ENCODE results near the gene AMTN. TPM values are rescaled to one million over a fixed set of nuclear protein-coding genes. Genes with fewer than 3 reads are reported as not detected.

The AMTN gene
- total RNA-seq, 4 donors from 2014 or later, result not detected

- H3K4me1 ChIP-seq, result no peaks in the 10 kb centered on the region
- no peak for DNase-seq (ENCODE audit: extremely low spot score)
- H3K9me3 ChIP-seq, result no peaks in the 10 kb centered on the region
- intact Hi-C loops (cut with DNase I), result no loop called here
- WGBS, result 79% methylated on average over 4 of the region's 4 CpGs
- H3K36me3 ChIP-seq, result no peaks in the 10 kb centered on the region
- H3K4me3 ChIP-seq, result no peak overlapping the region
- H3K27me3 ChIP-seq, result no peaks in the 10 kb centered on the region
- no peak overlapping the region for H3K27ac ChIP-seq (replicated peaks in 1 of 4)
- no peak for TF ChIP-seq POLR2A (IDR thresholded peaks at IDR 0.05; ENCODE audit: low read depth)
- no peak for TF ChIP-seq CTCF (IDR thresholded peaks at IDR 0.05)
- TF ChIP-seq EP300 (IDR thresholded peaks at IDR 0.05), result no peak
- TF ChIP-seq POLR2AphosphoS5 (IDR thresholded peaks at IDR 0.05), result no peak
Measured at GRCh38 chr4:70515367-70516250, 2.8 kb upstream of the AMTN start.

- no peaks in the 10 kb centered on the region for H3K36me3 ChIP-seq
- no peaks in the 10 kb centered on the region for H3K4me1 ChIP-seq
- H3K27me3 ChIP-seq, result no peaks in the 10 kb centered on the region
- TF ChIP-seq EP300 (IDR thresholded peaks at IDR 0.05) (no peak), POLR2A (IDR thresholded peaks at IDR 0.05; ENCODE audit: low read depth) (no peak)
- DNase-seq (ENCODE audit: extremely low spot score), result no peak
- WGBS, result 53% methylated on average over 3 of the region's 3 CpGs
- intact Hi-C loops (cut with DNase I), result no loop called here
- no peak overlapping the region for H3K27ac ChIP-seq (replicated peaks in 1 of 4)
- H3K9me3 ChIP-seq, result no peaks in the 10 kb centered on the region
- H3K4me3 ChIP-seq, result no peak overlapping the region
Measured at GRCh38 chr4:70518716-70519115, 347 bp downstream of the AMTN start.

- H3K27ac ChIP-seq (replicated peaks in 1 of 4), result no peak overlapping the region
- intact Hi-C loops (cut with DNase I), result no loop called here
- no peaks in the 10 kb centered on the region for H3K9me3 ChIP-seq
- WGBS, result 78% methylated on average over 7 of the region's 7 CpGs
- H3K4me1 ChIP-seq, result no peaks in the 10 kb centered on the region
- DNase-seq (ENCODE audit: extremely low spot score), result no peak
- H3K27me3 ChIP-seq, result no peaks in the 10 kb centered on the region
- no peaks in the 10 kb centered on the region for H3K36me3 ChIP-seq
- no peak for TF ChIP-seq POLR2A (IDR thresholded peaks at IDR 0.05; ENCODE audit: low read depth)
- TF ChIP-seq EP300 (IDR thresholded peaks at IDR 0.05), result no peak
- TF ChIP-seq CTCF (IDR thresholded peaks at IDR 0.05), result no peak
- no peak for TF ChIP-seq POLR2AphosphoS5 (IDR thresholded peaks at IDR 0.05)
- H3K4me3 ChIP-seq, result no peak overlapping the region
Measured at GRCh38 chr4:70522626-70523025, 4.3 kb downstream of the AMTN start.

- no peaks in the 10 kb centered on the region for H3K9me3 ChIP-seq
- no peaks in the 10 kb centered on the region for H3K27me3 ChIP-seq
- TF ChIP-seq CTCF (IDR thresholded peaks at IDR 0.05) (no peak), POLR2A (IDR thresholded peaks at IDR 0.05; ENCODE audit: low read depth) (no peak), POLR2AphosphoS5 (IDR thresholded peaks at IDR 0.05) (no peak), EP300 (IDR thresholded peaks at IDR 0.05) (no peak)
- 67% methylated on average over 5 of the region's 5 CpGs for WGBS
- intact Hi-C loops (cut with DNase I), result no loop called here
- no peaks in the 10 kb centered on the region for H3K36me3 ChIP-seq
- H3K27ac ChIP-seq (replicated peaks in 1 of 4), result no peak overlapping the region
- H3K4me3 ChIP-seq, result no peak overlapping the region
- no peaks in the 10 kb centered on the region for H3K4me1 ChIP-seq
- no peak for DNase-seq (ENCODE audit: extremely low spot score)
Measured at GRCh38 chr4:70530997-70531396, 12.6 kb downstream of the AMTN start.

DNA sequence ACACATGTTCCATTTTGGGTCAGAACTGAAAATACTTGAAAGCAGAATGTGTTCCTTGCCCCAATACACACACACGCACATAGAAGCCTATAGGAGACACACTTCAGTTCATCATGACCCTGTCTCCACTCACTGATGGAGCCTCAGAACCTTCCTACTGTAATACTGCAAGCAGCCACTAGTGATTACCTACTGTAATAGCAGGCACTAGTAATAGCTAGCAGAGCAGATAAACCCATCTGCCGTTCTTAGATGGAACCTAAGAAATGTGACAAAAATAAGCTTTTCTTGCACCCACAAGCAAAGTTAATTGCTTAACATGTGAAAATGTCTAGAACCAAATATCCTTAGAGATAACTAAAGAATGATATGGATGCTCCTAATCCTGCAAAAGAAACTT lies 13.6 kb downstream of the AMTN start:
- H3K27me3 ChIP-seq, result no peaks in the 10 kb centered on the region
- WGBS, result 82% methylated on average over 2 of the region's 2 CpGs

More for the DNA sequence above, 13.6 kb downstream of the AMTN start:
- TF ChIP-seq EP300 (IDR thresholded peaks at IDR 0.05) (no peak), CTCF (IDR thresholded peaks at IDR 0.05) (no peak), POLR2AphosphoS5 (IDR thresholded peaks at IDR 0.05) (no peak), POLR2A (IDR thresholded peaks at IDR 0.05; ENCODE audit: low read depth) (no peak)
- no peaks in the 10 kb centered on the region for H3K4me1 ChIP-seq
- DNase-seq (ENCODE audit: extremely low spot score), result no peak
- H3K4me3 ChIP-seq, result no peak overlapping the region
- intact Hi-C loops (cut with DNase I), result no loop called here
- H3K36me3 ChIP-seq, result no peaks in the 10 kb centered on the region
- H3K9me3 ChIP-seq, result no peaks in the 10 kb centered on the region
- H3K27ac ChIP-seq (replicated peaks in 1 of 4), result no peak overlapping the region
